H9 (cell line): ENCODE data around the gene SRPK2. TPM values are rescaled to one million over a fixed set of nuclear protein-coding genes. Genes with fewer than 3 reads are reported as not detected.

ENCODE experiments used
- DNase-seq: peaks from one replicate; pipeline ENCODE4 v3.0.0-alpha.2; 2017
- H2AFZ ChIP-seq: one replicate; pipeline ENCODE4 v1.6.1; 2013; ENCODE audit warnings: mild to moderate bottlenecking, low read length, control low read depth, moderate library complexity
- H2AK5ac ChIP-seq: 2 replicates; pipeline ENCODE4 v1.6.1; 2013; ENCODE audit warnings: low read length, control low read depth, mixed read lengths; ENCODE audit not compliant: insufficient read length
- H2BK120ac ChIP-seq: one replicate; pipeline ENCODE4 v1.6.1; 2013; ENCODE audit warnings: low read depth, mild to moderate bottlenecking, low read length, control low read depth, inconsistent platforms; ENCODE audit not compliant: poor library complexity, severe bottlenecking
- H2BK12ac ChIP-seq: 2 replicates; pipeline ENCODE4 v1.6.1; 2013; ENCODE audit warnings: low read length, control low read depth, mixed read lengths, low read depth; ENCODE audit not compliant: insufficient read length
- H2BK15ac ChIP-seq: 2 replicates; pipeline ENCODE4 v1.6.1; 2013; ENCODE audit warnings: low read depth, low read length, control low read depth
- H2BK20ac ChIP-seq: one replicate; pipeline ENCODE4 v1.6.1; 2013; ENCODE audit warnings: low read depth, mild to moderate bottlenecking, low read length, control low read depth, inconsistent platforms; ENCODE audit not compliant: poor library complexity, severe bottlenecking
- H2BK5ac ChIP-seq: 2 replicates; pipeline ENCODE4 v1.6.1; 2013; ENCODE audit warnings: low read length, control low read depth, mixed read lengths; ENCODE audit not compliant: insufficient read length
- H3K14ac ChIP-seq: 2 replicates; pipeline ENCODE4 v1.6.1; 2013; ENCODE audit warnings: low read length, control low read depth; ENCODE audit not compliant: insufficient read depth
- H3K18ac ChIP-seq: 2 replicates; pipeline ENCODE4 v1.6.1; 2013; ENCODE audit warnings: low read depth, mild to moderate bottlenecking, mixed read lengths, low read length, control low read depth; ENCODE audit not compliant: insufficient read length
- H3K23ac ChIP-seq: 2 replicates; pipeline ENCODE4 v1.6.1; 2013; ENCODE audit warnings: low read length, control low read depth, mixed read lengths, low read depth; ENCODE audit not compliant: insufficient read length
- H3K23me2 ChIP-seq: 2 replicates; pipeline ENCODE4 v1.6.1; 2013; ENCODE audit warnings: low read depth, mild to moderate bottlenecking, mixed read lengths, low read length, control low read depth; ENCODE audit not compliant: insufficient read length, poor library complexity, severe bottlenecking
- H3K27ac ChIP-seq: 2 replicates; pipeline ENCODE4 v1.5.1; 2013; ENCODE audit warnings: low read length, control low read depth, mixed read lengths, low read depth; ENCODE audit not compliant: insufficient read length
- H3K27me3 ChIP-seq: 2 replicates; pipeline ENCODE4 v1.6.1; 2013; ENCODE audit warnings: low read length, control low read depth, inconsistent platforms; ENCODE audit not compliant: insufficient read depth
- H3K4ac ChIP-seq: 2 replicates; pipeline ENCODE4 v1.6.1; 2013; ENCODE audit warnings: low read depth, mild to moderate bottlenecking, control low read depth, inconsistent platforms, low read length, moderate library complexity
- H3K4me1 ChIP-seq: 2 replicates; pipeline ENCODE4 v1.6.1; 2013; ENCODE audit warnings: low read length, control low read depth, inconsistent platforms; ENCODE audit not compliant: insufficient read depth
- H3K4me2 ChIP-seq: 2 replicates; pipeline ENCODE4 v1.6.1; 2013; ENCODE audit warnings: low read length, control low read depth, mixed read lengths; ENCODE audit not compliant: insufficient read length, insufficient read depth
- H3K56ac ChIP-seq: 2 replicates; pipeline ENCODE4 v1.6.1; 2013; ENCODE audit warnings: low read depth, mild to moderate bottlenecking, mixed read lengths, low read length, control low read depth; ENCODE audit not compliant: insufficient read length
- H3K79me1 ChIP-seq: 2 replicates; pipeline ENCODE4 v1.6.1; 2013; ENCODE audit warnings: low read depth, mild to moderate bottlenecking, moderate library complexity, low read length, control low read depth, inconsistent platforms; ENCODE audit not compliant: insufficient read depth, poor library complexity, severe bottlenecking
- H3K79me2 ChIP-seq: 2 replicates; pipeline ENCODE4 v1.6.1; 2013; ENCODE audit warnings: low read length, control low read depth, inconsistent platforms; ENCODE audit not compliant: insufficient read depth
- H3K9ac ChIP-seq: 2 replicates; pipeline ENCODE4 v1.6.1; 2013; ENCODE audit warnings: low read length, control low read depth, mixed read lengths; ENCODE audit not compliant: insufficient read length; ENCODE audit errors: extremely low read depth
- H3K9me3 ChIP-seq: one replicate; pipeline ENCODE4 v1.6.1; 2013; ENCODE audit warnings: low read depth, low read length, inconsistent platforms; ENCODE audit not compliant: control insufficient read depth
- H3T11ph ChIP-seq: one replicate; pipeline ENCODE4 v1.6.1; 2013; ENCODE audit warnings: mild to moderate bottlenecking, low read length, control low read depth, inconsistent platforms
- H4K20me1 ChIP-seq: one replicate; pipeline ENCODE4 v1.6.1; 2013; ENCODE audit not compliant: control insufficient read depth, insufficient read length, insufficient read depth
- H4K5ac ChIP-seq: 2 replicates; pipeline ENCODE4 v1.6.1; 2013; ENCODE audit warnings: low read depth, mild to moderate bottlenecking, mixed read lengths, low read length, control low read depth; ENCODE audit not compliant: insufficient read length
- H4K8ac ChIP-seq: replicated peaks from 2 replicates; pipeline ENCODE4 v1.6.1; 2013; ENCODE audit warnings: low read length, control low read depth, mixed read lengths, low read depth; ENCODE audit not compliant: insufficient read length
- H4K91ac ChIP-seq: 2 replicates; pipeline ENCODE4 v1.6.1; 2013; ENCODE audit warnings: low read depth, mild to moderate bottlenecking, moderate library complexity, mixed read lengths, low read length, control low read depth; ENCODE audit not compliant: insufficient read length
- H3K27ac Mint-ChIP-seq, 3 experiments: 2 replicates in 2 of 3; 3 replicates in 1 of 3; pipeline ENCODE4 v1.8.0; 2020 to 2021; ENCODE audit warnings: mixed read lengths in 3 of 3, mild to moderate bottlenecking in 1 of 3, moderate library complexity in 1 of 3
- H3K27me3 Mint-ChIP-seq: 2 replicates; pipeline ENCODE4 v1.8.0; 2021; ENCODE audit warnings: low read depth, mild to moderate bottlenecking, moderate library complexity, mixed read lengths
- H3K36me3 Mint-ChIP-seq, 3 experiments: 2 replicates in 2 of 3; 3 replicates in 1 of 3; pipeline ENCODE4 v1.8.0; 2020 to 2021; ENCODE audit warnings: low read depth in 3 of 3, mixed read lengths in 3 of 3; ENCODE audit not compliant: insufficient read depth in 1 of 3
- H3K4me1 Mint-ChIP-seq, 2 experiments: 2 replicates each; pipeline ENCODE4 v1.8.0; 2020; ENCODE audit warnings: mixed read lengths in 2 of 2
- H3K4me3 Mint-ChIP-seq, 2 experiments: 2 replicates in 1 of 2; 3 replicates in 1 of 2; pipeline ENCODE4 v1.8.0; 2020 to 2021; ENCODE audit warnings: mild to moderate bottlenecking in 2 of 2, mixed read lengths in 2 of 2, moderate library complexity in 1 of 2
- H3K9me3 Mint-ChIP-seq, 2 experiments: 2 replicates in 1 of 2; 3 replicates in 1 of 2; pipeline ENCODE4 v1.8.0; 2020; ENCODE audit warnings: mild to moderate bottlenecking in 2 of 2, mixed read lengths in 2 of 2, moderate library complexity in 1 of 2
- WGBS: extraction: QIAGEN DNeasy Blood & Tissue Kit; methylation state at CpG from one replicate; pipeline ENCODE4 v1.1.7; 2013; ENCODE audit warnings: missing lambda C conversion rate, low lambda C conversion rate, mixed read lengths; ENCODE audit not compliant: insufficient read length; ENCODE audit errors: extremely low coverage; 5-methylcytosine and 5-hydroxymethylcytosine counted together
- total RNA-seq: library from RNA; stranded (reverse); gene quantifications from 2 replicates; pipeline ENCODE4 v1.2.1, GENCODE V29; 2021
- TF ChIP-seq, protein P1 (sequence below): fragments of 200-600 bp; sonication (generic); conservative IDR thresholded peaks from 3 replicates; pipeline ENCODE4 v1.8.0; 2021; ENCODE audit warnings: antibody characterized with exemption, mild to moderate bottlenecking

SRPK2 gene
- total RNA-seq, 1 experiment from 2014 or later, result 41.1 TPM

DNA sequence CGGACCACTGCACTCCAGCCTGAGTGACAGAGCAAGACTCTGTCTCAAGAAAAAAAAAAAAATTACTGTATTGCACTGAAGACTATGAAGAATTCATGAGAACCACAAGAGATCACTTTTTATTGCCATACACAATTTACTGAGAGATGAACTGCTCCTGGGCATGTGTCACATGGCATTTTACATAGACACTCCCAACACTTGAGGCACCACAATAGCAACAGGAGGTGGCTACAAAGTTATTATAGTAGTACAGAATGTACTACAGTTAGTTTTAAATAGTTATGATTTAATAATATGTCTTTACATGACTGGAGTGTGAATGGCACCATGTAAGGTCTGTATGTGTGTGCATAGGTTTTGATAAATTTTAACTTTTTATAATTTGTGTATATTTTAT lies 304.1 kb downstream of the SRPK2 start:
- Histone ChIP-seq H2AFZ (no peak overlapping the region), H2BK120ac (no peak overlapping the region), H2AK5ac (no peak overlapping the region), H3K27ac (no peak overlapping the region), H3K23ac (no peak overlapping the region), H2BK5ac (no peak overlapping the region), H3K18ac (no peak overlapping the region), H3K79me2 (no peaks in the 10 kb centered on the region), H3K23me2 (no peaks in the 10 kb centered on the region), H3K27me3 (no peaks in the 10 kb centered on the region), H4K91ac (no peak overlapping the region), H3K14ac (no peak overlapping the region), H3K9ac (no peak overlapping the region), H2BK12ac (no peak overlapping the region), H2BK20ac (no peak overlapping the region), H4K8ac (no peak overlapping the region), H3K56ac (no peak overlapping the region), H3K9me3 (no peaks in the 10 kb centered on the region), H4K5ac (no peak overlapping the region), H4K20me1 (no peaks in the 10 kb centered on the region), H3T11ph (no peak overlapping the region), H2BK15ac (no peak overlapping the region), H3K4me2 (no peak overlapping the region), H3K79me1 (no peaks in the 10 kb centered on the region), H3K4me1 (no peaks in the 10 kb centered on the region), H3K4ac (no peak overlapping the region)
- TF ChIP-seq, protein P1, sequence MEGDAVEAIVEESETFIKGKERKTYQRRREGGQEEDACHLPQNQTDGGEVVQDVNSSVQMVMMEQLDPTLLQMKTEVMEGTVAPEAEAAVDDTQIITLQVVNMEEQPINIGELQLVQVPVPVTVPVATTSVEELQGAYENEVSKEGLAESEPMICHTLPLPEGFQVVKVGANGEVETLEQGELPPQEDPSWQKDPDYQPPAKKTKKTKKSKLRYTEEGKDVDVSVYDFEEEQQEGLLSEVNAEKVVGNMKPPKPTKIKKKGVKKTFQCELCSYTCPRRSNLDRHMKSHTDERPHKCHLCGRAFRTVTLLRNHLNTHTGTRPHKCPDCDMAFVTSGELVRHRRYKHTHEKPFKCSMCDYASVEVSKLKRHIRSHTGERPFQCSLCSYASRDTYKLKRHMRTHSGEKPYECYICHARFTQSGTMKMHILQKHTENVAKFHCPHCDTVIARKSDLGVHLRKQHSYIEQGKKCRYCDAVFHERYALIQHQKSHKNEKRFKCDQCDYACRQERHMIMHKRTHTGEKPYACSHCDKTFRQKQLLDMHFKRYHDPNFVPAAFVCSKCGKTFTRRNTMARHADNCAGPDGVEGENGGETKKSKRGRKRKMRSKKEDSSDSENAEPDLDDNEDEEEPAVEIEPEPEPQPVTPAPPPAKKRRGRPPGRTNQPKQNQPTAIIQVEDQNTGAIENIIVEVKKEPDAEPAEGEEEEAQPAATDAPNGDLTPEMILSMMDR, result no peak
- Mint-ChIP-seq H3K4me3 (no peak overlapping the region), H3K9me3 (no peaks in the 10 kb centered on the region), H3K27me3 (no peaks in the 10 kb centered on the region), H3K27ac (no peak overlapping the region; a peak in 1 of 7 replicates), H3K36me3 (peaks cover 24 to 62% (median 58%) of the 10 kb centered on the region in 3 experiments), H3K4me1 (no peaks in the 10 kb centered on the region)
- WGBS, result no CpG with 5 or more reads among the region's 1 CpG
- no peak for DNase-seq
